ENCODE data around the gene PHF24. TPM values are rescaled to one million over a fixed set of nuclear protein-coding genes. Genes with fewer than 3 reads are reported as not detected.

Gene PHF24
- total and polyA plus RNA-seq, 2 of the 4 experiments (the other 2 are of a cell fraction), result 0.02 TPM; not detected in 1

GRCh38 chr9:34976441-34976840 lies 18.4 kb downstream of the PHF24 start:
- Histone ChIP-seq H3K4me2 (ENCODE audit: low read depth, low read length) (no peak overlapping the region), H2AK9ac (replicated peaks; ENCODE audit: low read depth, low read length, poor library complexity) (no peak overlapping the region), H3K9me3 (ENCODE audit: control insufficient read depth, insufficient read depth, low read length) (no peaks in the 10 kb centered on the region), H3K23ac (ENCODE audit: low read depth, low read length) (no peak overlapping the region), H3K18ac (ENCODE audit: low read depth, low read length) (no peak overlapping the region), H3K79me1 (ENCODE audit: low read depth in 1 of 2, low read length in 2 of 2) (no peaks in the 10 kb centered on the region), H2AK5ac (ENCODE audit: low read depth, low read length) (no peak overlapping the region), H3K56ac (ENCODE audit: extremely low read depth, insufficient read depth, low read length) (no peak overlapping the region), H2BK5ac (ENCODE audit: low read depth, low read length, poor library complexity, severe bottlenecking) (no peak overlapping the region), H4K5ac (ENCODE audit: low read depth, low read length) (no peak overlapping the region), H3K4me1 (ENCODE audit: control insufficient read depth, insufficient read depth, low read length) (no peaks in the 10 kb centered on the region), H3K4ac (ENCODE audit: low read depth, low read length) (no peak overlapping the region), H3K36me3 (ENCODE audit: control insufficient read depth, insufficient read depth, low read length) (no peaks in the 10 kb centered on the region), H2BK120ac (ENCODE audit: low read depth, low read length) (no peak overlapping the region), H4K91ac (ENCODE audit: insufficient read depth, low read depth, low read length) (no peak overlapping the region), H2BK20ac (ENCODE audit: low read depth, low read length) (no peak overlapping the region), H3K27ac (ENCODE audit: insufficient read depth, low read length) (no peak overlapping the region), H2AFZ (replicated peaks; ENCODE audit: low read length, poor library complexity) (no peak overlapping the region), H3K4me3 (ENCODE audit: insufficient read depth, low read depth, low read length) (no peak overlapping the region), H3K14ac (replicated peaks; ENCODE audit: low read depth, low read length) (no peak overlapping the region), H3K27me3 (ENCODE audit: control insufficient read depth, insufficient read depth, low read length) (peaks cover 48% of the 10 kb centered on the region), H2BK15ac (ENCODE audit: low read depth, low read length) (no peak overlapping the region), H3K9me1 (ENCODE audit: insufficient read depth, low read length) (no peaks in the 10 kb centered on the region), H4K8ac (ENCODE audit: low read depth in 2 of 2, low read length in 2 of 2) (no peak overlapping the region), H4K20me1 (ENCODE audit: insufficient read depth, low read length) (no peaks in the 10 kb centered on the region), H3K9ac (ENCODE audit: low read depth, low read length) (no peak overlapping the region)
- intact Hi-C loops (cut with micrococcal nuclease) (no loop called here), dilution Hi-C loops (cut with HindIII; ENCODE audit: low sequenced_read_pairs, unreplicated experiment) (no loop called here), in situ Hi-C loops (cut with MboI; ENCODE audit: low sequenced_read_pairs) (no loop called here)
- BruUV-seq (replicated peaks), result no TSS peak
- CTCF ChIA-PET, result no interaction called here
- 41% methylated on average over 4 of the region's 11 CpGs; no CpG with 5 or more reads in 1 of the 2 experiments for WGBS, 2 experiments (ENCODE audit: extremely low coverage in 2 of 2, insufficient read length in 1 of 2)
- TF ChIP-seq POLR2A (IDR thresholded peaks at IDR 0.05; ENCODE audit: low read depth, low read length), result no peak
- no peak for TF ChIP-seq FOS (IDR thresholded peaks at IDR 0.05; ENCODE audit: low read depth, low read length)
- no peak for TF ChIP-seq CHD1 (IDR thresholded peaks at IDR 0.05; ENCODE audit: low read depth, low read length)
- no peak for TF ChIP-seq RCOR1 (IDR thresholded peaks at IDR 0.05; ENCODE audit: insufficient replicate concordance, low read length)
- no peak for TF ChIP-seq RAD21 (IDR thresholded peaks at IDR 0.05; ENCODE audit: low read length)
- TF ChIP-seq CTCF (conservative IDR thresholded peaks at IDR 0.05; ENCODE audit: low read depth, low read length), result no peak
- no peak for ATAC-seq (ENCODE audit: low read depth)
- POLR2A ChIA-PET (ENCODE audit: unreplicated experiment), result no interaction called here
- no peak for DNase-seq
